GM23338 (cell line): ENCODE data around the gene XPR1. TPM values are rescaled to one million over a fixed set of nuclear protein-coding genes. Genes with fewer than 3 reads are reported as not detected.

Experiments
- ATAC-seq: fragments of 200-7000 bp; cut with Tn5 transposase; 3 replicates; pipeline ENCODE4 v1.9.1; 2020
- DNase-seq: peaks from one replicate; pipeline ENCODE4 v3.0.0-alpha.2; 2015; ENCODE audit warnings: low spot score
- H2AFZ ChIP-seq: fragments of 200-600 bp; sonication (generic); 2 replicates; pipeline ENCODE4 v1.8.0; 2016; ENCODE audit warnings: antibody characterized with exemption, mild to moderate bottlenecking, moderate library complexity
- H3F3A ChIP-seq: fragments of 200-600 bp; sonication (generic); replicated peaks from 2 replicates; pipeline ENCODE4 v1.8.0; 2017; ENCODE audit warnings: antibody characterized with exemption, mixed run types, low read depth
- H3K27ac ChIP-seq: fragments of 200-600 bp; sonication (generic); 2 replicates; pipeline ENCODE4 v1.6.1; 2016; ENCODE audit warnings: low read depth
- H3K27me3 ChIP-seq: fragments of 200-600 bp; sonication (generic); 2 replicates; pipeline ENCODE4 v1.8.0; 2016; ENCODE audit warnings: mild to moderate bottlenecking, mixed run types, moderate library complexity; ENCODE audit not compliant: insufficient read depth
- H3K36me3 ChIP-seq: fragments of 200-600 bp; sonication (generic); 2 replicates; pipeline ENCODE4 v1.8.0; 2016; ENCODE audit warnings: mild to moderate bottlenecking; ENCODE audit not compliant: insufficient read depth
- H3K4me1 ChIP-seq: fragments of 200-600 bp; sonication (generic); 2 replicates; pipeline ENCODE4 v1.8.0; 2016; ENCODE audit warnings: mild to moderate bottlenecking, moderate library complexity; ENCODE audit not compliant: insufficient read depth
- H3K4me2 ChIP-seq: fragments of 200-600 bp; sonication (generic); 2 replicates; pipeline ENCODE4 v1.7.1; 2017; ENCODE audit warnings: mixed run types
- H3K4me3 ChIP-seq: fragments of 200-600 bp; sonication (generic); 2 replicates; pipeline ENCODE4 v1.6.1; 2016; ENCODE audit warnings: mixed run types
- H3K79me2 ChIP-seq: fragments of 200-600 bp; sonication (generic); replicated peaks from 2 replicates; pipeline ENCODE4 v1.8.0; 2017; ENCODE audit warnings: mild to moderate bottlenecking; ENCODE audit not compliant: insufficient read depth
- H3K9me2 ChIP-seq: fragments of 200-600 bp; sonication (generic); 2 replicates; pipeline ENCODE4 v1.8.0; 2017; ENCODE audit not compliant: insufficient read depth
- H4K20me1 ChIP-seq: fragments of 200-600 bp; sonication (generic); replicated peaks from 2 replicates; pipeline ENCODE4 v1.8.0; 2017; ENCODE audit warnings: mild to moderate bottlenecking; ENCODE audit not compliant: insufficient read depth
- H3K27ac Mint-ChIP-seq: 2 replicates; pipeline ENCODE4 v1.8.0; 2020; ENCODE audit warnings: inconsistent platforms, mild to moderate bottlenecking, moderate library complexity, mixed read lengths
- H3K27me3 Mint-ChIP-seq: 3 replicates; pipeline ENCODE4 v1.8.0; 2022; ENCODE audit warnings: low read depth, mild to moderate bottlenecking, moderate library complexity, mixed read lengths, inconsistent platforms; ENCODE audit not compliant: insufficient read depth, poor library complexity
- H3K36me3 Mint-ChIP-seq: 3 replicates; pipeline ENCODE4 v1.8.0; 2021; ENCODE audit warnings: low read depth, mild to moderate bottlenecking, inconsistent platforms, moderate library complexity, mixed read lengths
- H3K4me1 Mint-ChIP-seq: 3 replicates; pipeline ENCODE4 v1.8.0; 2020; ENCODE audit warnings: mild to moderate bottlenecking, inconsistent platforms, mixed read lengths
- H3K4me3 Mint-ChIP-seq: 3 replicates; pipeline ENCODE4 v1.8.0; 2021; ENCODE audit warnings: moderate library complexity, mild to moderate bottlenecking, inconsistent platforms, mixed read lengths
- H3K9me3 Mint-ChIP-seq: 3 replicates; pipeline ENCODE4 v1.8.0; 2020; ENCODE audit warnings: moderate library complexity, mild to moderate bottlenecking, inconsistent platforms, mixed read lengths
- CREB1 ChIP-seq: fragments of 250-450 bp; sonication (Bioruptor Pico); IDR thresholded peaks from 2 replicates; pipeline ENCODE4 v1.5.0; 2020; ENCODE audit warnings: low read depth, mild to moderate bottlenecking, moderate library complexity
- CTCF ChIP-seq, 2 experiments: fragments of 200-600 bp in 1 of 2; sonication (generic) in 1 of 2; conservative IDR thresholded peaks; 2 replicates each; pipeline versions ENCODE4 v1.5.1 to v1.6.1; 2016 to 2017; ENCODE audit warnings: antibody characterized with exemption in 2 of 2, low read depth in 2 of 2, mild to moderate bottlenecking in 2 of 2, moderate library complexity in 1 of 2
- ETS1 ChIP-seq: IDR thresholded peaks from 2 replicates; pipeline ENCODE4 v1.6.1; 2016; ENCODE audit warnings: antibody characterized with exemption
- EZH2 ChIP-seq: fragments of 200-600 bp; sonication (generic); IDR thresholded peaks from one replicate; pipeline ENCODE4 v1.8.0; 2017; ENCODE audit warnings: antibody characterized with exemption, mild to moderate bottlenecking, low read depth; ENCODE audit not compliant: unreplicated experiment
- JUNB ChIP-seq: IDR thresholded peaks from one replicate; pipeline ENCODE4 v1.6.1; 2016; ENCODE audit warnings: antibody characterized with exemption; ENCODE audit not compliant: unreplicated experiment
- POLR2AphosphoS5 ChIP-seq: IDR thresholded peaks from 2 replicates; pipeline ENCODE4 v1.6.1; 2016; ENCODE audit warnings: antibody characterized with exemption, low read depth
- STAT1 ChIP-seq: IDR thresholded peaks from one replicate; pipeline ENCODE4 v1.6.1; 2016; ENCODE audit warnings: antibody characterized with exemption; ENCODE audit not compliant: unreplicated experiment
- ZNF114 ChIP-seq: fragments of 250-450 bp; sonication (Bioruptor Pico); IDR thresholded peaks from 2 replicates; pipeline ENCODE4 v1.5.0; 2020; ENCODE audit warnings: mild to moderate bottlenecking, moderate library complexity
- ZNF331 ChIP-seq: fragments of 250-450 bp; sonication (Bioruptor Pico); IDR thresholded peaks from 2 replicates; pipeline ENCODE4 v1.5.0; 2020; ENCODE audit warnings: low read depth, mild to moderate bottlenecking, moderate library complexity
- ZNF462 ChIP-seq: fragments of 250-450 bp; sonication (Bioruptor Pico); IDR thresholded peaks from 2 replicates; pipeline ENCODE4 v1.5.0; 2020; ENCODE audit warnings: mild to moderate bottlenecking, moderate library complexity
- polyA plus RNA-seq: library from polyadenylated mRNA; unstranded; fragments of >200 nt; fragmentation: Nextera tagmentation; extraction: Ambion mirVana; gene quantifications from 2 replicates; pipeline ENCODE4 v1.2.1, GENCODE V29; 2016
- total RNA-seq: library from RNA; depleted of rRNA; stranded (reverse); fragments of >200 nt; shearing (Covaris generic); gene quantifications from 2 replicates; pipeline ENCODE4 v1.2.3, GENCODE V29; 2014

The XPR1 gene
- total and polyA plus RNA-seq, 2 experiments from 2014 or later = 9.3 to 38.1 TPM

- DNase-seq (peak; percentile 55), ATAC-seq (peak; percentile 80)
- no peaks in the 10 kb centered on the region for H3K4me1 Mint-ChIP-seq
- Histone ChIP-seq H3K4me2 (no peak overlapping the region), H3K4me3 (no peak overlapping the region), H3F3A (no peaks in the 10 kb centered on the region), H3K9me2 (no peaks in the 10 kb centered on the region), H3K4me1 (no peaks in the 10 kb centered on the region), H3K27me3 (no peaks in the 10 kb centered on the region), H3K27ac (no peak overlapping the region), H4K20me1 (no peaks in the 10 kb centered on the region), H3K36me3 (no peaks in the 10 kb centered on the region), H2AFZ (no peak overlapping the region), H3K79me2 (peaks cover 11% of the 10 kb centered on the region; the same call in 1 of the 2 replicates)
- no peaks in the 10 kb centered on the region for H3K9me3 Mint-ChIP-seq
- H3K4me3 Mint-ChIP-seq = no peak overlapping the region
- H3K36me3 Mint-ChIP-seq = no peaks in the 10 kb centered on the region
- H3K27me3 Mint-ChIP-seq = no peaks in the 10 kb centered on the region
- TF ChIP-seq CTCF (conservative IDR thresholded peaks at IDR 0.05; ENCODE audit: low read depth in 2 of 2) (peak; percentile 76 to 86), ZNF114 (CRISPR knock-in tag) (no peak), EZH2 (no peak)
- H3K27ac Mint-ChIP-seq = no peak overlapping the region
These were observed 147.1 kb downstream of the XPR1 start for GRCh38 chr1:180778782-180779398.

- no peaks in the 10 kb centered on the region for H3F3A ChIP-seq
- TF ChIP-seq POLR2AphosphoS5 = no peak
- TF ChIP-seq ZNF331 (CRISPR knock-in tag) = no peak
- TF ChIP-seq STAT1 = no peak
- TF ChIP-seq JUNB = no peak
- no peak for TF ChIP-seq ETS1
- TF ChIP-seq ZNF114 (CRISPR knock-in tag) = no peak
- TF ChIP-seq CTCF (conservative IDR thresholded peaks at IDR 0.05; ENCODE audit: low read depth in 2 of 2) = no peak
- no peak for TF ChIP-seq CREB1
- no peak for TF ChIP-seq ZNF462 (CRISPR knock-in tag)
These were observed 147.8 kb downstream of the XPR1 start for GRCh38 chr1:180779584-180779983.

More at GRCh38 chr1:180779584-180779983, 147.8 kb downstream of the XPR1 start:
- Histone ChIP-seq H3K9me2 (no peaks in the 10 kb centered on the region), H3K4me2 (no peak overlapping the region), H3K27ac (no peak overlapping the region), H3K4me1 (no peaks in the 10 kb centered on the region), H3K36me3 (no peaks in the 10 kb centered on the region), H4K20me1 (no peaks in the 10 kb centered on the region), H3K4me3 (no peak overlapping the region), H3K79me2 (peaks cover 11% of the 10 kb centered on the region; the same call in 1 of the 2 replicates), H3K27me3 (no peaks in the 10 kb centered on the region), H2AFZ (no peak overlapping the region)
- H3K9me3 Mint-ChIP-seq = no peaks in the 10 kb centered on the region
- H3K4me3 Mint-ChIP-seq = no peak overlapping the region
- DNase-seq = no peak
- no peaks in the 10 kb centered on the region for H3K36me3 Mint-ChIP-seq
- no peak for ATAC-seq
- no peak overlapping the region for H3K27ac Mint-ChIP-seq
- no peaks in the 10 kb centered on the region for H3K4me1 Mint-ChIP-seq
- no peaks in the 10 kb centered on the region for H3K27me3 Mint-ChIP-seq
